ENCODE data around the gene MKNK2.

The MKNK2 gene

GRCh38 chr19:2026770-2027169, 24.3 kb downstream of the MKNK2 start:
- no peak for DNase-seq

GRCh38 chr19:2022289-2022688, 28.8 kb downstream of the MKNK2 start:
- DNase-seq, result no peak

DNA sequence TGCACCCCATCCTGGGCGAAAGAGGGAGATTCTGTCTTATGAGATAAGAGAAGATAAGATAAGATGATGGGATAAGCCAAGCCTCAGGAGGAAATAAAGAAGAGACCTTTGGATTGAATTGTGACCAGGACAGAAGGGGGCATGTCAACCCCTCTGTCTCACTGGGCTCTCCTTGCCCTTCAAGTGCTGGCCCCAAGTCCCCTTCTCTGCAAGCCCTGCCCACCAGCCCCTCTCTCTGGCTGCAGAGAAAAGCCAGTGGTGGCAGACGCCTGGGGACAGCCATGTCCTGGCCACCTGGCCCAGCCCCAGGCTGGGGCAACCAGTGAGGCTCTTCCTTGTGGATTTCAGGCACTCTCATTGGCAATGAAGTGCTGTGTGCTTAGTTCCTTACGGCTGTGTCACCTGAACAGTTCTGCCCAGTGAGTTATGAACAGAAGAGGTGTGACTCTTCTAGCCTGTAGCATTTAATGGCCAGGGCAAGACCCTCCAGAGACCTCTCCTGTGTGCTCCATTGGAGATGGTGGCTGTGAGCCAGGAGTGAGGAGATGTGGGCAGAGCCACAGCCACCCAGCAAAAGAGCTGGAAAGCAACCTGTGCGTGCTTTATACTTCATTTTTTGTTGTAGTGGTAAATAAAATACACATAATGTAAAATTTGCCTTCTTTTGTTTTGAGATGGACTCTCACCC, 29.4 kb downstream of the MKNK2 start:
- no peak for DNase-seq

DNA sequence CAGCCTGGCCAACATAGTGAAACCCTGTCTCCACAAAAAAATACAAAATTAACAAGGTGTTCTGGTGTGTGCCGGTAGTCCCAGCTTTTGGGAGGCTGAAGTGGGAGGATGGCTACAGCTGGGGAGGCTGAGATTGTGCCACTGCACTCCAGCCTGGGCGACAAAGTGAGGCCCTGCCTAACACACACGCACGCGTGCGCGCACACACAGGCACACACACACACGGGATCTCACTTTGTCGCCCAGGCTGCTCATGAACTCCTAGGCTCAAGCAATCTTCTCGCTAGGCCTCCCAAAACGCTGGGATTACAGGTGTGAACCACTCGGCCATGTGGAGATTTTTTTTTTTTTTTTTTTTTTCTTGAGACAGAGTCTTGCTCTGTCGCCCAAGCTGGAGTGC, 32.3 kb downstream of the MKNK2 start:
- no peak for DNase-seq

DNA sequence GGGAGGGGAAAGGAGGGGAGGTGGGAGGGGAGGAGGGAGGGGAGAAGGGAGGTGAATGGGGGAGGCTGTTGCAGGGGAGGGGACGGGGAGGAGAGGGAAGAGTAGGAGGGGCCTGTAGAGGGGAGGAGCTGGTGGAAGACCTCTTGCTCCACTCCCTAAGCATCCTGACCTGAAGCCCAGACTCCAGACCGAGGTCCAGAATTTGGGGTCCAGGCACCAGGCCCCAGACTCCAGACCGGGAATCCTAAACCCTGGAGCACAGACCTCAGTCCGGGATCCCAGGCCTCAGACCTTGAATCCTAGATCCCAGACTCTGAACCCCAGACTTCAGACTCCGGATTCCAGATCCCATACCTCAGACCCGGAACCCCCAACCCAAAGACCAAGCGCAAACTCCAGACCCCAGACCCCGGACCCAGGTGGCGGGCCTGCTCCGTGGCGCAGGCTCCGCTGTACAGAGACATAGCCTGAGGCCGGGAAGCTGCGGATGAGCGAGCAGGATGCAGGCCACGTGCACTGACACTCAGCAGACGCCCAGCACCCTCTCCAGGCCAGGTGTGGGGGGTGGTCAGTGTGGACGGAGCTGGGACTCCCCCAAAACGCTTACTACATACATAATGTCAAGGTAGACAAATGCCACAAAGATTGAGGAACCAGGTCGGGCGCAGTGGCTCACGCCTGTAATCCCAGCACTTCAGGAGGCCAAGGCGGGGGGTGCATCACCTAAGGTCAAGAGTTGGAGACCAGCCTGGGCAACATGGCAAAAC, 34.8 kb downstream of the MKNK2 start:
- no peak for DNase-seq

- DNase-seq, result no peak
Measured at GRCh38 chr19:2015608-2015950, 35.5 kb downstream of the MKNK2 start, which contains the start of gene BTBD2. BTBD2 (minus strand) TSS chr19:2015714; CDS start chr19:2015703, 11 bp downstream.

DNA sequence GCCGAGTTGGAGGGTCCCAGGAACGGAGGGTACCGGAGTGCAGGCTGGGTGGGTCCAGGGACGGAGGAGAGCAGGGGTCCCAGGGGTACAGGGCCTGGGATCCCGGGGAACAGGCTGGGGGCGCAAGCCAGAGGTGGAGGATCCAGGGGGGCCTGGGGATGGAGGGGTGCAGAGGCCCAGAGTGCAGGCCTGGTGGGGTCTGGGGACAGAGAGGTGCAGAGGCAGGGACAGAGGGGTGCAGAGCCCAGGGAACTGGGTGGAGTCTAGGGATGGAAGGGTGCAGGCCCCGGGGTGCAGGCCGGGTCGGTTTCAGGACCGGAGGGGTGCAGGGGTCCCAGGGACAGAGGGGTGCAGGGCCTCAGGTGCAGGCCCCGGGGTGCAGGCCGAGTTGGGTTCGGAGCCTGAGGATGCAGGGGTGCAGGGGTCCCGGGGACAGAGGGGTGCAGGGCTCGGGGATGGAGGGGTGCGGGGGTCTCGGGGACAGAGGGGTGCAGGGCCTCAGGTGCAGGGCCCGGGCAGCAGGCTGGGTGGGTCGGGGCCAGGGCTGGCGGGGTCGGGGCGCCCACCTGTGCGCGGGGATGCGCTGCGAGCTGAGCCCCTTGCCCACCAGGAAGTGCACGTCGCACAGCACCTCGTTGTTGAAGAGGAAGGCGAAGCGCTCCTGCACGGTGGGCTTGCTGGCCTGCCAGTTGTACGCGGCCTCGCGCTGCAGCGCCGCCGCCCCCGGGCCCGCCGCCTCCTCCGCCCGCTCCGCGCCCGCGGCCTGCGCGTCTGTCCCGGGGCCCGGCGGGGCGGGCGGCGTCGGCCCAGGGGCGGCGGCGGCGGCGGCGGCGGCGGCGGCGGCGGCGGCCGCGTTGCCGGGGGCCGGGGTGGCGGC, 36.1 kb downstream of the MKNK2 start:
- no peak for DNase-seq

GRCh38 chr19:2014131-2014571, 36.9 kb downstream of the MKNK2 start:
- no peak for DNase-seq

DNA sequence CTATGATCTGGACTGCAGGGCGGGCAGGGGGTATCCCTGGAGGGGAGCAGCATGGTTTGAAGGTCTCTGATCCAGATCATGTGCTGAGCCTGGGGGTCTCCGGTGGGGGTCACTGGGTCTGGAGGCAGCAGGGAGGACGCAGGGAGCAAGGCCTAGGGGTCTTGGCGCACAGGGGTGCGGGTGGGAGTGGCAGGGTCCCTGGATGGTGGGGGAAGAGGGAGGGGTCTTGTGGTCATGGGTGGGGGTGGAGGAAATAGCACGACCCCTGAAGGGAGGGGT, 37.4 kb downstream of the MKNK2 start:
- DNase-seq, result no peak

GRCh38 chr19:2012941-2013682, 37.9 kb downstream of the MKNK2 start:
- no peak for DNase-seq

GRCh38 chr19:2011169-2011568, 39.9 kb downstream of the MKNK2 start:
- no peak for DNase-seq

DNA sequence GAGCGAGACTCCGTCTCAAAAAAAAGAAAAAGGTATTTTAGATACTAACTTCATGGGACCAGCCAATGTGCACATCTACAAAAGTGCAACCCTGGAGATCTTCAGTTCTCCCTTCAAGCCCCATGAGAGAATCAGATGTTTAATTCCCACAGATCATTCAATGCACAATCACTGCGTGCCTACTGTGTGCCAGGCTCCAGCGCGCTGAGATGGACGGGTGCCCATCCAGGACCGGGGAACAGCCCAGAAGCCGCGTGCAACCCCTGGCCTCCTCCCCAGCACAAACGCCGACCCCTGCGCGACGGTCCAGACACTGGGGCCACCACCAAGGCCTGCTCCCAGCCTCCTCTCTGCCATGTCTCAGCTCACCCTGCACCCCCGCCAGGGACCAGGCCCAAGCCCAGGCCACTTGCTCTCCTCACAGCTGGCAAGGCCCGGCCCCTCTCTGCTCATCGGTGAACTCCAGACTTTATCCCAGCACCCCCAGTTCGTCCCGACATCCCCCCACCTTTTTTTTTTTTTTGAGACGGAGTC, 40.8 kb downstream of the MKNK2 start:
- DNase-seq, result no peak

- DNase-seq, result no peak
Measured at GRCh38 chr19:2003874-2004273, 47.2 kb downstream of the MKNK2 start.

GRCh38 chr19:1999856-2000515, 51.1 kb downstream of the MKNK2 start:
- DNase-seq, result no peak

DNA sequence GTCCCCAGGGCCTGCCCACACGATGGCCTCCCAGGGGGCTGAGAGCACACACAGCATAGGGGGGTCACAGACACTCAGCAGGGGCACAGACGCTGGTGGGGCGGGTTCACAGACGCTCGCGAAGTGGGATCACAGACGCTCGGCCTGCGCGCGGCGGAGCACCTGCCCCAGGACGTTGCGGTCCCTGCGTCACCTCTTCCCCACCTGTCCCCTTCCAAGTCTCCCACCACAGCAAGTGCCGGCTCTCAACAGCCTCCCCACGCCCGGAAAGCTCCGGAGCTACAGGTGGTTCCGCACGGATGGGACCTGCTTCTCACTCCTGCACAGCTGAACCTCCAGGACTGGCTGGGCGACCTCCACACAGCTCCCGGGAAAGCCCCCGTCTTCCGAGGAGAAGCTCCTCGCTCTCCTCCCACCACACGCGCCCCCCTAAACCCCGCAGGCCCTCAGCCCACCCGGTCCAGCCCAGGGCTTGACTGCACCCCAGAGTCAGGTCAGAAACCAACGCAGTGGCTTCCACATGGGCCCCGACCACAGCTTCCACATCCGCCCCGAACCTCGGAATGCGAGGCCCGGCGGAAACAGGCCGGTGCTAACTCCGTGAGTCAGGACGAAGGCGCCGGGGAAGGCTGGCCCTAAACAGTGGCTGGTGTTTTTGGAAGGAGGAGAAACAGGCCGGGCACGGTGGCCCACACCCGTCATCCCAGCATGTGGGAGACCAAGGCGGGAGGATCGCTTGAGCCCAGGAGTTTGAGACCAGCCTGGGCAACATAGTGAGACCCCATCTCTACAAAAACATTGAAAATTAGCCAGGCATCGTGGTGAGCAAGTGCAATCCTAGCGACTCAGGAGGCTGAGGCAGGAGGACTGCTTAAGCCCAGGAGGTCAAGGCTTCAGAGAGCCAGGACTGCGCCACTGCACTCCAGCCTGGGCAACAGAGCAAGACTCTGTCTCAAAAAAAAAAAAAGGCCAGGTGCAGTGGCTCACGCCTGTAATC, 52.0 kb downstream of the MKNK2 start:
- DNase-seq, result no peak

DNA sequence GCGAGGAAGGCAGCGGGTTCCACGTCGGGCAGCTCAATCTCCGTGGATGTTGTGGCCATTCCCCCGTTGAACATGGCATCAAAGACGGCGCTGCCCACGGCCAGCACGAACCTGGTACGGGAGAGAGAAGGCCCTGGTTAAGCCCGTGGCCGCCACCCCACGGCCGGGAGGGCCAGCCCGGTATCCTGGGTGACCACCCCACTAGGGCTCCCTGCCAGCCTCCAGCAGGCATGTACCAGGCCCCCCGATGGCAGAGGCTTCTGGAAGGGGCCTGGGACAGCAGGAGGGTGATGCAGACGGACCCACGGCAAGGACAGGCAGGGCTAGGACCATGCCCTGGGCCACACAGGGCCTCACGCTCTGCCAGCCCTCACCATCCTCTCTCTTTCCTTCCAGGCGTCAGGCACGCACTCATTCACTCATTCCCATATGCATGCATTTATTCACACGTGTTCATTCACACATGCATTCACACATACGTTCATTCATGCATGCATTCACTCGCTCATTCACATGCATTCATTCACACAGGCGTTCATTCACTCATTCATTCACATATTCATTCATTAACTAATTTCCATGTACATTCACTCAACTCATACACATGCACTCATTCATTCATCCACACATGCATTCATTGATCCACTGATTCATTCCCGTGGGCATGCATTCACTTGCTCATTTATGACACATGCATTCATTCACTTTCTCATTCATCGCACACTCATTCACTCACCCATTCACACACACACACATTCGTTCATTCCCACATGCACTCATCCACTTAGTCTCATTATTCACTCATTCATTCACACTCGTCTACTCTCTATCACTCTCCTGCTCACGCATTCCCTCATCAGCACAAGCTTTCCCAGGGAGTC, 53.5 kb downstream of the MKNK2 start:
- DNase-seq, result no peak

DNA sequence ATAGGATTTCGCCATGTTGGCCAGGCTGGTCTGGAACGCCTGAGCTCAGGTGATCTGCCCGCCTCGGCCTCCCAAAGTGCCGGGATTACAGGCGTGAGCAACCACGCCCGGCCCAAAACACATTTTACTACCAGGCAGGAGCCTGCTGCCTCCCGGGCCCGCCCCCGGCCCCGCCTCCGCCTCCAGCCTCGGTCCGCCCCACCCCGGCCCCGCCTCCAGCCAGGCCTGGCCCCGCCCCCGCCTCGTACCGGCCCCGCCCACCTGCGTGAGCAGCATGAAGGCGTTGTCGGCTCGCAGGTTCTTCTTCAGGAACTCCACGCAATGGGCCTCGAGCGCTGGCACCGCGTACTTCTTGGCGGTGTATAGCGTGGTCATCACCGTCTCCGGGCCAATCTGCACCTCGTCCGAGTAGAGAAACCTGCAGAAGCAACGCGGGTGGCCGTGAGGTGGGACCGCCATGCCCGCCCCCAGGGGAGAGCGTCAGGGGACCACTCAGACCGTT, 58.2 kb downstream of the MKNK2 start:
- no peak for DNase-seq

GRCh38 chr19:1991018-1991913, 59.8 kb downstream of the MKNK2 start:
- DNase-seq, result no peak
